ENCODE measurements around the gene CHAC1. TPM values are rescaled to one million over a fixed set of nuclear protein-coding genes. Genes with fewer than 3 reads are reported as not detected.

The CHAC1 gene
- polyA plus RNA-seq, 1 experiment, result 155 TPM

DNA sequence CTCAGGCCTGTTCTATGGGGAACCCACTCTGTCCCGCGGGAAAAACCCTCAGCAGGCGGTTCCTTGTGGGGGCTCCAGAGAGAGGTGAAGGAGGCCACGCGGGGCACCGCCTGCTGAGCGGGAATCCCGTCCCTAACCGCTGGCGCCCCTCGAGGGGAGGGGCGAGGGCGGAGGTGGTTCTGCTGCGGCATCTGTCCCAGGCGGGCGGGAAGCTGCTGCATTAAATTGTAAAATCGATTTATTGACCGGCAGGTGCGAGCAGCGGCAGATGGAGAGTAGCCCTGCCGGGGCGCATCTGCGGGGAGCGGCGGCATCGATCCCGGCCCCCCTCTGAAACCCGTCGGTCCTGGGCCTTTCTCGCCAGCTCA, 27.8 kb upstream of the CHAC1 start:
- Histone ChIP-seq H3K27me3 (ENCODE audit: control insufficient read depth, insufficient read depth, low read length) (peaks cover 31% of the 10 kb centered on the region), H3K36me3 (ENCODE audit: control insufficient read depth, insufficient read depth, low read length) (no peaks in the 10 kb centered on the region), H3K4me3 (ENCODE audit: low read depth, low read length) (no peak overlapping the region)
- TF ChIP-seq, protein P1, sequence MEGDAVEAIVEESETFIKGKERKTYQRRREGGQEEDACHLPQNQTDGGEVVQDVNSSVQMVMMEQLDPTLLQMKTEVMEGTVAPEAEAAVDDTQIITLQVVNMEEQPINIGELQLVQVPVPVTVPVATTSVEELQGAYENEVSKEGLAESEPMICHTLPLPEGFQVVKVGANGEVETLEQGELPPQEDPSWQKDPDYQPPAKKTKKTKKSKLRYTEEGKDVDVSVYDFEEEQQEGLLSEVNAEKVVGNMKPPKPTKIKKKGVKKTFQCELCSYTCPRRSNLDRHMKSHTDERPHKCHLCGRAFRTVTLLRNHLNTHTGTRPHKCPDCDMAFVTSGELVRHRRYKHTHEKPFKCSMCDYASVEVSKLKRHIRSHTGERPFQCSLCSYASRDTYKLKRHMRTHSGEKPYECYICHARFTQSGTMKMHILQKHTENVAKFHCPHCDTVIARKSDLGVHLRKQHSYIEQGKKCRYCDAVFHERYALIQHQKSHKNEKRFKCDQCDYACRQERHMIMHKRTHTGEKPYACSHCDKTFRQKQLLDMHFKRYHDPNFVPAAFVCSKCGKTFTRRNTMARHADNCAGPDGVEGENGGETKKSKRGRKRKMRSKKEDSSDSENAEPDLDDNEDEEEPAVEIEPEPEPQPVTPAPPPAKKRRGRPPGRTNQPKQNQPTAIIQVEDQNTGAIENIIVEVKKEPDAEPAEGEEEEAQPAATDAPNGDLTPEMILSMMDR (IDR thresholded peaks at IDR 0.05; ENCODE audit: insufficient read depth, low read depth, low read length), result no peak
- ChIA-PET CTCF (interaction anchor here (5.2 kb wide), 1 partner anchor 16 kb away, joined by 28 read pairs; no protein-coding TSS in a partner anchor), POLR2A (no interaction called here)
- DNase-seq (ENCODE audit: low read depth), result no peak

- CTCF ChIA-PET, result interaction anchor here (1.4 to 7.1 kb wide), 3 partner anchors 15 to 93 kb away, joined by 4 to 89 read pairs (median 28); no protein-coding TSS in a partner anchor
- H3K4me3 ChIP-seq (ENCODE audit: low read depth, low read length), result no peak overlapping the region
- POLR2A ChIA-PET, result no interaction called here
- no peak for DNase-seq (ENCODE audit: low read depth)
- TF ChIP-seq, protein P1 (IDR thresholded peaks at IDR 0.05; ENCODE audit: insufficient read depth, low read depth, low read length), result no peak
- H3K27me3 ChIP-seq (ENCODE audit: control insufficient read depth, insufficient read depth, low read length), result peaks cover 35% of the 10 kb centered on the region
- no peaks in the 10 kb centered on the region for H3K36me3 ChIP-seq (ENCODE audit: control insufficient read depth, insufficient read depth, low read length)
These were observed 27.2 kb upstream of the CHAC1 start for GRCh38 chr15:40925863-40926658.

DNA sequence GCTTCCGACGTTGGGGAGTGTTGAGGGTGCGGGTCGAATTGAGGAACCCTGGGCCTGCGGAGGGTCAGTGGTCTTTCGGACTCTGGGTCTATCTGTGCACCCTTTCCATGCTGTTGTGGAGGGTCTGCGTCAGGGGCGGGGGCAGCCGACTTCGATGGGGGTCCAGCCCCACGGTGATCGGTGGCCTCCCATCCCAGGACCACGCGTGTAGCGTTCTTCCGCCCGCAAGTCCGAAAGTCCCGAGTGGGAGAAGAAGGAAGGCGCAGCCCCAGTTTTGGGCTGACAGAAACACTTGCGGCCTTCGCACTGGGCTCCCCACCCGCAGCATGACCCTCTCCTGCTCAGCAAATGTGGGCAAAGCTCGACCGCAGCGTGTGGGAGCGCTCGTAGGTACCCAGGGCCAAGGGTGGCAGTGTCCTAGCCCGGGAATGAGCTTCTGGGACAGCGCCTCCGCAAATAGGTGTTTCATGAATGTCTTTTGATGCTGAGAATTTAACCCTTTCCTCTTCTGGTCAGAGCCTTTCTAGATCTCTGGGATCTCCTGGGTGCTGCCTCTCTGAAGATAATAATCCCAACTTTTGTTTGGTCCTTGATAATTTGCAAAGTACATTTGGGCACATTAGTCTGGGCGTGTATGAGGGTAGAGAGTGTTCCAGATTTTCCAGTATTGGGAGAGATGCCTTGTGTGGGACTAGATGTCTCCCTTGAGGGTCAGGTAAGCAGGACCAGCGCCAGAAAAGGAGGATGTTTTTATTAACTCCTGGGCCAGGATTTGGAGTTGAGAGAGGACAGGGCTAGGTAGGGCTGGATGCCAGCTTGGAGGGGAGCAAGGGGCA, 26.4 kb upstream of the CHAC1 start:
- no peak for DNase-seq (ENCODE audit: low read depth)
- ChIA-PET CTCF (interaction anchor here (1.4 to 7.1 kb wide), 3 partner anchors 14 to 96 kb away, joined by 4 to 89 read pairs (median 28); no protein-coding TSS in a partner anchor), POLR2A (no interaction called here)
- H3K4me3 ChIP-seq (ENCODE audit: low read depth, low read length), result no peak overlapping the region
- no peaks in the 10 kb centered on the region for H3K36me3 ChIP-seq (ENCODE audit: control insufficient read depth, insufficient read depth, low read length)
- peaks cover 35% of the 10 kb centered on the region for H3K27me3 ChIP-seq (ENCODE audit: control insufficient read depth, insufficient read depth, low read length)
- TF ChIP-seq, protein P1 (IDR thresholded peaks at IDR 0.05; ENCODE audit: insufficient read depth, low read depth, low read length), result no peak

DNA sequence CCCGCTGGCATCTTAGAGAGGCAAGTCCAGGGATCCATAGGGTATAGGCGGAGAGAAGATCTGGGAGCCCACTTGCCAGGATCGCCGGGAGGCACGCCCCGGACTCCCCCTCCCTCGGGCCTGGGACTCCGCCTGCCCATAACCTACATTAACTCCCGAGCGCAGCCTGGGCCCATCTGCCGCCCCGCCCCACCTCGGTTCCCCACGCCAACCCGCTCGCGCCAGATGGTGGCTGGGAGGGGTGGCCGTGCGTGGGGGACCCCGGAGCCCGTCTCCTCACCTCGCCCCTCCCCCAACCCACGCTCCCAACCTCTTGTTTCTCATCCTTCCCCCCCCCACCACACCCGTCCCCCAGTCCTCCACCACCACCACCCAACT, 25.8 kb upstream of the CHAC1 start:
- TF ChIP-seq, protein P1 (IDR thresholded peaks at IDR 0.05; ENCODE audit: insufficient read depth, low read depth, low read length), result no peak
- Histone ChIP-seq H3K27me3 (ENCODE audit: control insufficient read depth, insufficient read depth, low read length) (peaks cover 33% of the 10 kb centered on the region), H3K36me3 (ENCODE audit: control insufficient read depth, insufficient read depth, low read length) (0 out of 2 replicates have a peak, but pooled peaks cover 2% of the 10 kb centered on the region), H3K4me3 (ENCODE audit: low read depth, low read length) (peak overlapping the region; percentile 32)
- CTCF ChIA-PET, result interaction anchor here (0.6 to 7.1 kb wide), 5 partner anchors 13 to 257 kb away, joined by 3 to 89 read pairs (median 28); no protein-coding TSS in a partner anchor
- no peak for DNase-seq (ENCODE audit: low read depth)
- POLR2A ChIA-PET, result no interaction called here
